Measurements from ENCODE around the gene PYDC1. TPM values are rescaled to one million over a fixed set of nuclear protein-coding genes. Genes with fewer than 3 reads are reported as not detected.

PYDC1 gene
- total RNA-seq, 4 donors from 2014 or later: not detected

DNA sequence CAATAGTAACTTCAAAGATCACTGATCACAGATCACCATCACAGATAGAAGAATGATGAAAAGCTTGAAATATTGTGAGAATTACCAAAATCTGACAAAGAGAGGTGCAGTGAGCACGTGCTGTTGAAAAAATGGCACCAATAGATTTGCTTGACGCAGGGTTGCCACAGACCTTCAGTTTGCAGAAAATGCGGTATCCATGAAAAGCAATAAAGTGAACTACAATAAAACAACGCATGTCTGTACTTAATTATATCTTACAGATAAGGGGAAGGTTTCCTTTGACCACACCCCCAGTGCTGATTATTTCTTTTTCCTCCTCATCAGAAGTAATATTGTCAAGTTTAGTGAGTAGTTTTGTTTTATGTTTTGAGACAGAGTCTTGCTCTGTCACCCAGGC, 21.1 kb upstream of the PYDC1 start:
- no peaks in the 10 kb centered on the region for H3K36me3 ChIP-seq
- no peaks in the 10 kb centered on the region for H3K27me3 ChIP-seq
- no peak overlapping the region for H3K4me3 ChIP-seq
- no peak overlapping the region for H3K27ac ChIP-seq
- no peak for TF ChIP-seq POLR2A (IDR thresholded peaks at IDR 0.05)
- TF ChIP-seq, protein P1, sequence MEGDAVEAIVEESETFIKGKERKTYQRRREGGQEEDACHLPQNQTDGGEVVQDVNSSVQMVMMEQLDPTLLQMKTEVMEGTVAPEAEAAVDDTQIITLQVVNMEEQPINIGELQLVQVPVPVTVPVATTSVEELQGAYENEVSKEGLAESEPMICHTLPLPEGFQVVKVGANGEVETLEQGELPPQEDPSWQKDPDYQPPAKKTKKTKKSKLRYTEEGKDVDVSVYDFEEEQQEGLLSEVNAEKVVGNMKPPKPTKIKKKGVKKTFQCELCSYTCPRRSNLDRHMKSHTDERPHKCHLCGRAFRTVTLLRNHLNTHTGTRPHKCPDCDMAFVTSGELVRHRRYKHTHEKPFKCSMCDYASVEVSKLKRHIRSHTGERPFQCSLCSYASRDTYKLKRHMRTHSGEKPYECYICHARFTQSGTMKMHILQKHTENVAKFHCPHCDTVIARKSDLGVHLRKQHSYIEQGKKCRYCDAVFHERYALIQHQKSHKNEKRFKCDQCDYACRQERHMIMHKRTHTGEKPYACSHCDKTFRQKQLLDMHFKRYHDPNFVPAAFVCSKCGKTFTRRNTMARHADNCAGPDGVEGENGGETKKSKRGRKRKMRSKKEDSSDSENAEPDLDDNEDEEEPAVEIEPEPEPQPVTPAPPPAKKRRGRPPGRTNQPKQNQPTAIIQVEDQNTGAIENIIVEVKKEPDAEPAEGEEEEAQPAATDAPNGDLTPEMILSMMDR (IDR thresholded peaks at IDR 0.05): no peak
- H3K9me3 ChIP-seq: no peaks in the 10 kb centered on the region
- no peaks in the 10 kb centered on the region for H3K4me1 ChIP-seq
- intact Hi-C loops (cut with DNase I; ENCODE audit: low total_unique reads): no loop called here
- no peak for DNase-seq

- H3K4me1 ChIP-seq: no peaks in the 10 kb centered on the region
- intact Hi-C loops (cut with DNase I; ENCODE audit: low total_unique reads): no loop called here
- H3K4me3 ChIP-seq: no peak overlapping the region
- no peaks in the 10 kb centered on the region for H3K36me3 ChIP-seq
- H3K9me3 ChIP-seq: no peaks in the 10 kb centered on the region
- DNase-seq: no peak
- no peaks in the 10 kb centered on the region for H3K27me3 ChIP-seq
- no peak overlapping the region for H3K27ac ChIP-seq
- no peak for TF ChIP-seq POLR2A (IDR thresholded peaks at IDR 0.05)
- TF ChIP-seq, protein P1 (IDR thresholded peaks at IDR 0.05): no peak
These were observed 12.6 kb upstream of the PYDC1 start for GRCh38 chr16:31229501-31229900.

- H3K4me3 ChIP-seq: no peak overlapping the region
- intact Hi-C loops (cut with DNase I; ENCODE audit: low total_unique reads): no loop called here
- no peaks in the 10 kb centered on the region for H3K36me3 ChIP-seq
- H3K9me3 ChIP-seq: no peaks in the 10 kb centered on the region
- TF ChIP-seq POLR2A (IDR thresholded peaks at IDR 0.05): no peak
- TF ChIP-seq, protein P1 (IDR thresholded peaks at IDR 0.05): no peak
- no peak overlapping the region for H3K27ac ChIP-seq
- no peak for DNase-seq
- no peaks in the 10 kb centered on the region for H3K4me1 ChIP-seq
- H3K27me3 ChIP-seq: no peaks in the 10 kb centered on the region
These were observed 11.3 kb upstream of the PYDC1 start for GRCh38 chr16:31228206-31228605.

DNA sequence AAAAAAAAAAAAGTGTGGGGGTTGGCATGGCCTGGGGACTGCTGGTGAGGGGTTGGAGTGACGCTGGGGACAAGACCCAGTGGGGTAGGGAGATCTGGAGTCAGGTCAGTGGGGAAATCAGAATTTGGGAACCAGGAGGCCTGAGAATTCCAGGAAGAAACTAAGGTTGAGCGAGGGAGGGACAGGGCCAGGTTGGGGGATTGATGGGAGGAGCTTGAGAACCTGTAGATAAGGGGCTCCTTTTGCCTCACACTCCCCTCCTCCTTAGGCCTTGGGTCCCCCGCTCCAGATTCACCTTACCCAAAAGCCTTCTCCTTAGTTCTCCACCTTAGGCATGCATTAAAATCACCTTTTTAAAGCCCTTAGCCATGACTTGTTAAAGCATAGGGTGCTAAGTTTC, 8.3 kb upstream of the PYDC1 start:
- Histone ChIP-seq H3K27me3 (no peaks in the 10 kb centered on the region), H3K4me3 (no peak overlapping the region), H3K36me3 (no peaks in the 10 kb centered on the region), H3K27ac (no peak overlapping the region), H3K4me1 (no peaks in the 10 kb centered on the region), H3K9me3 (no peaks in the 10 kb centered on the region)
- no peak for DNase-seq
- TF ChIP-seq, protein P1 (IDR thresholded peaks at IDR 0.05): no peak
- no peak for TF ChIP-seq POLR2A (IDR thresholded peaks at IDR 0.05)
- intact Hi-C loops (cut with DNase I; ENCODE audit: low total_unique reads): no loop called here

DNA sequence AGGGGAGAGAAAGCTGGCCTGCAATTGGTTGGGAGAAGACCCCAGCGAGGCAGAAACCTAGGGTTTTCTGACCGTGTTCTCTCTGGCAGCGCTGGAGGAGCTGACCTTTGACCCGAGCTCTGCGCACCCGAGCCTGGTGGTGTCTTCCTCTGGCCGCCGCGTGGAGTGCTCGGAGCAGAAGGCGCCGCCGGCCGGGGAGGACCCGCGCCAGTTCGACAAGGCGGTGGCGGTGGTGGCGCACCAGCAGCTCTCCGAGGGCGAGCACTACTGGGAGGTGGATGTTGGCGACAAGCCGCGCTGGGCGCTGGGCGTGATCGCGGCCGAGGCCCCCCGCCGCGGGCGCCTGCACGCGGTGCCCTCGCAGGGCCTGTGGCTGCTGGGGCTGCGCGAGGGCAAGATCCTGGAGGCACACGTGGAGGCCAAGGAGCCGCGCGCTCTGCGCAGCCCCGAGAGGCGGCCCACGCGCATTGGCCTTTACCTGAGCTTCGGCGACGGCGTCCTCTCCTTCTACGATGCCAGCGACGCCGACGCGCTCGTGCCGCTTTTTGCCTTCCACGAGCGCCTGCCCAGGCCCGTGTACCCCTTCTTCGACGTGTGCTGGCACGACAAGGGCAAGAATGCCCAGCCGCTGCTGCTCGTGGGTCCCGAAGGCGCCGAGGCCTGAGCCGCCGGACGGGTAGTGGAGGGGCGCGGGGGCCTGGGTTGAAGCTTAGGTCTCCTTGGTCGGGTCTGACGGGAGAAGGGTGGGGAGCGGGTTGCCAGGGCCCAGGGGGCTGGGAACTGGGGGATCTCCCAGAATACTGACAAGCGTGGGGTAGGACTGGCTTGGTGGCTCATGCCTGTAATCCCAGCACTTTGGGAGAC, 7.4 kb upstream of the PYDC1 start:
- no peaks in the 10 kb centered on the region for H3K4me1 ChIP-seq
- no peaks in the 10 kb centered on the region for H3K27me3 ChIP-seq
- DNase-seq: no peak
- intact Hi-C loops (cut with DNase I; ENCODE audit: low total_unique reads): no loop called here
- H3K36me3 ChIP-seq: no peaks in the 10 kb centered on the region
- TF ChIP-seq, protein P1 (IDR thresholded peaks at IDR 0.05): no peak
- no peak for TF ChIP-seq POLR2A (IDR thresholded peaks at IDR 0.05)
- H3K9me3 ChIP-seq: no peaks in the 10 kb centered on the region
- no peak overlapping the region for H3K27ac ChIP-seq
- H3K4me3 ChIP-seq: no peak overlapping the region

Measured in uterus (tissue), 4 donors.